Vagina (tissue), 2 donors: ENCODE data around the gene COPA.

Source experiments
- POLR2A ChIP-seq, 2 donors: fragments of 450-650 bp; IDR thresholded peaks; one replicate each; pipeline ENCODE4 v1.6.1; 2017; ENCODE audit warnings: antibody characterized with exemption in 2 of 2, mild to moderate bottlenecking in 2 of 2, moderate library complexity in 2 of 2
- TF ChIP-seq, protein P1 (sequence below), 3 experiments: fragments of 450-650 bp in 2 of 3; fragments of 200-600 bp in 1 of 3; sonication (generic) in 1 of 3; IDR thresholded peaks; one replicate each; pipeline ENCODE4 v1.5.1; 2017 to 2019; ENCODE audit warnings: antibody characterized with exemption in 3 of 3, mild to moderate bottlenecking in 2 of 3, moderate library complexity in 2 of 3

DNA sequence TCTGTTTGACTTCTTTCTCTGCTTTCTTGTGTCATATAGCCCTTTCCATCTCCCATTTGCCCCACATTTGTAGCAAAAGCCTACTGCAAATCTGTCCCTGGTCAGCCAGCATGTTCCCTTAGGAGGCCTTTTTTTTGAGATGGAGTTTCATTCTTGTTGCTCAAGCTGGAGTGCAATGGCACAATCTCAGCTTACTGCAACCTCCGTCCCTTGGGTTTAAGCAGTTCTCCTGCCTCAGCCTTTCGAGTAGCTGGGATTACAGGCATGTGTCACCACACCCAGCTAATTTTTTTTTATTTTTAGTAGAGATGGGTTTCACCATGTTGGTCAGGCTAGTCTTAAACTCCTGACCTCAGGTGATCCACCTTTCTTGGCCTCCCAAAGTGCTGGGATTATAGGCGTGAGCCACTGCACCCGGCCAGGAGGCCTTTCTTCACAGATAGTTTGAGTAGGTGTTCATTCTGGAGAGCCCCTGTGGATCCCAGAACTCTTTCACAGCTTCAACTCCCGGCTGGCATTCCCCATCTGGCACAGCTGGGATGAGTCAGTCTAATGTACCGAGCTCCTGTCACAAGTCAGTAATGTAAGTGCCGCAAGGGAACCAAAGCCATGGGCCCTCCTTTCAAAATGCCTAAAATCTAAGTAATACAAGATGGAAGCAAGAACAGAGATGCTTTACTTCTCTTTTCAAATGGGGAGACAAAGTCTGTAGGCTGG lies 14.4 kb upstream of the COPA start:
- TF ChIP-seq, protein P1, sequence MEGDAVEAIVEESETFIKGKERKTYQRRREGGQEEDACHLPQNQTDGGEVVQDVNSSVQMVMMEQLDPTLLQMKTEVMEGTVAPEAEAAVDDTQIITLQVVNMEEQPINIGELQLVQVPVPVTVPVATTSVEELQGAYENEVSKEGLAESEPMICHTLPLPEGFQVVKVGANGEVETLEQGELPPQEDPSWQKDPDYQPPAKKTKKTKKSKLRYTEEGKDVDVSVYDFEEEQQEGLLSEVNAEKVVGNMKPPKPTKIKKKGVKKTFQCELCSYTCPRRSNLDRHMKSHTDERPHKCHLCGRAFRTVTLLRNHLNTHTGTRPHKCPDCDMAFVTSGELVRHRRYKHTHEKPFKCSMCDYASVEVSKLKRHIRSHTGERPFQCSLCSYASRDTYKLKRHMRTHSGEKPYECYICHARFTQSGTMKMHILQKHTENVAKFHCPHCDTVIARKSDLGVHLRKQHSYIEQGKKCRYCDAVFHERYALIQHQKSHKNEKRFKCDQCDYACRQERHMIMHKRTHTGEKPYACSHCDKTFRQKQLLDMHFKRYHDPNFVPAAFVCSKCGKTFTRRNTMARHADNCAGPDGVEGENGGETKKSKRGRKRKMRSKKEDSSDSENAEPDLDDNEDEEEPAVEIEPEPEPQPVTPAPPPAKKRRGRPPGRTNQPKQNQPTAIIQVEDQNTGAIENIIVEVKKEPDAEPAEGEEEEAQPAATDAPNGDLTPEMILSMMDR (IDR thresholded peaks at IDR 0.05): no peak
- TF ChIP-seq POLR2A (IDR thresholded peaks at IDR 0.05): no peak
